HG03039 (cell line): ENCODE measurements around the gene WIPF3.

Experiments
- ATAC-seq: cut with Tn5 transposase; IDR thresholded peaks from one replicate; pipeline ENCODE4 v1.9.1; 2021; ENCODE audit warnings: mild to moderate bottlenecking, moderate library complexity; ENCODE audit not compliant: unreplicated experiment

WIPF3 gene, protein sequence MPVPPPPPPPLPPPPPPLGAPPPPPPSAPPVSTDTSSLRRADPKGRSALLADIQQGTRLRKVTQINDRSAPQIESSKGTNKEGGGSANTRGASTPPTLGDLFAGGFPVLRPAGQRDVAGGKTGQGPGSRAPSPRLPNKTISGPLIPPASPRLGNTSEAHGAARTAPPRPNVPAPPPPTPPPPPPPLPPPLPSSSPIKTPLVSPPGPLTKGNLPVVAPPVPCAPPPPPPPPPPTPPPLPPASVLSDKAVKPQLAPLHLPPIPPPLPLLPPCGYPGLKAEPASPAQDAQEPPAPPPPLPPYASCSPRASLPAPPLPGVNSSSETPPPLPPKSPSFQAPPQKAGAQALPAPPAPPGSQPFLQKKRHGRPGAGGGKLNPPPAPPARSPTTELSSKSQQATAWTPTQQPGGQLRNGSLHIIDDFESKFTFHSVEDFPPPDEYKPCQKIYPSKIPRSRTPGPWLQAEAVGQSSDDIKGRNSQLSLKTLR

DNA sequence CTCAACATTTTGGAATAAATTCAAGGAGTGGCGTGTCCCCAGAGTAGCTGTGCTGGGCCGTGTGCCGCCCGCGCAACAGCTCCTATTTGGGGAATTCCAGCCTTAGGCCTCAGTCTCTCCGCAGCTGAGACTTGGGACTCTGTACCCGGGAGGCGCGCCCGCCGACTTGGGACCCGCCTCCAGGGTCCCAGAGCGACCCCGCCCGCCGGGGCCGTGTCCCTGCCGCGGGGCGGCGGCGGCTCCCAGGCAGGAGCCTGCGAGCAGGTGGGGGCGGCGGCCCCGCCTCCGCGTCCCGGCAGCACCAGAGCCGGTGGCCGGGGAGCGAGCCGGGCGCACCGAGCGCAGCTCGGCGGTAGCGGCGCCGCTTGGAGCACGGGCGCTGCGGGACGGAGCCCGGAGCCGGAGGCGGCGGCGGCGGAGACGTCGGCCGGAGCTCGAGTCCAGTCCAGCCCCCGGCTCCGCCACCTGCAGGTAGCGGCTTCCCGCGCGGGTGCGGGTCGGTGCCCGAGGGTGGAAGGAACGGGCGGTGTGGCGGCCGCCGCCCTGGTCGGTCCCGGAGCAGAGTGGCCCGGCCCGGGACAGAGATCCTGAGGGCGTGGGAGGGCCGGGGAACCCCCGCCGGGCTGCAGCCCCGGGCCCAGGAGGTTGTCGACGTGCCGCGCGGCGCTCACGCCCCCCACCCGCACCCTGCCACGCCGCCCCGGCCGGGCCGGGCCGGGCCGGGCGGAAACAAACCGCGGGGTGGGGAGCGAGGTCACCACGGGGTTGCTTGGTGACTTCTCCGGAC, at the start of gene WIPF3:
Gene WIPF3, plus strand, starts transcription at position 301 of the 787 bp plus-strand sequence. CDS start 28,217 bp downstream, outside the sequence.
- no peak for ATAC-seq

DNA sequence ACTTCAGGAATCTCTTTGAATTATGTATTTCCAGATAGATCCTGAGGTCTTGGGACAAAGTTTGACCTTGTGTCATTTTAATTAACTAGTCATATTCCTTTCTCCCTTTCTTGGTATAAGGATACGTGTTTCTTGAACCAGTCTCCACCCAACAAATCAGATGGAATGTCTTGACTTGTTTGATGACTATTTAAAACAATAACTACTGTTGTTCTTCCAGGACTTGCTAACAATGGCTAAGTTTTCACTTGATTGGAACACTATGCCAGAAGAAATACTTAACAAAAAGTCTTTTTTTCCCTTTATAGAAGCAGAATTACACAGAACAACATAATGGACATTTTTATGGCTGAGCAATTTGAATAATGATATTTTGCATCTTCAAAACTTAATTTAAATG, 43.0 kb upstream of the WIPF3 start:
- ATAC-seq, result no peak

DNA sequence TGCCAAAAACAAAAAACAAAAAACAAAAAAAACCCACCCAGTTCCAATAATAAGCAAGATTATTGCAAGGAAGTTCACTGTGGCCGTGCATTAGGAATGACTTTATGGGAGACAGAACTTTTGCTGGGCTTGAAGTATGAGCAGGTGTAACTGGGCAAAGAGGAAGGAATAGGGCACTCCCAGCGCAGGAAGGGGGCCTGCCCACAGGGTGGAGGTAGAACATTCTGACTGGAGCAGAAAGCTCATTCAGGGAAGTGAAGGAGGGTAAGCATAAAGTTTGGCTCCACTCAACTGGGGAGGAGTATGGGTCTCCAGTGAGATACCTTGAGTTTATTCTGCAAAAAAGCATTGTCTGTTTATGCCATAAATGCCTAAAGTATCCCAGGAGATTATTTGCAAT, 42.1 kb upstream of the WIPF3 start:
- ATAC-seq, result no peak

DNA sequence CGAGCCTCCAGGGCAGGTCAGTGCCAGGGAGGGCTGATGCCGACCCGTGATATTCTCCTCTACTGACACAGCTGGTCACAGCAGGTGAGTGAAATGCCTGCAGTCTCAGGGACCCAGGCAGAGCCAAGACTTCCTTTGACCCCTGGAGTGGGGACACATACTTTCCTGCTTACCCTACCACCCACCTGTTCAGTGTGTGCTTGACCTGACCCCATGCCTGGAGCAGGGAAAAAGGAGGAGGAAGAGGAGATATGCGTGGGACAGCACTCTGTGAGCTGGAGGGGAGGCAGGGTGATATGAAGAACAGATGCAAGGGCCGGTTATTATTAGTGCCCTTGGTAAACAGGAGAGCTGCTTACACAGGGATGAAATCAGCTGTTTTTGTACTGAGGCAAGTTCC, 40.8 kb upstream of the WIPF3 start:
- ATAC-seq, result no peak

DNA sequence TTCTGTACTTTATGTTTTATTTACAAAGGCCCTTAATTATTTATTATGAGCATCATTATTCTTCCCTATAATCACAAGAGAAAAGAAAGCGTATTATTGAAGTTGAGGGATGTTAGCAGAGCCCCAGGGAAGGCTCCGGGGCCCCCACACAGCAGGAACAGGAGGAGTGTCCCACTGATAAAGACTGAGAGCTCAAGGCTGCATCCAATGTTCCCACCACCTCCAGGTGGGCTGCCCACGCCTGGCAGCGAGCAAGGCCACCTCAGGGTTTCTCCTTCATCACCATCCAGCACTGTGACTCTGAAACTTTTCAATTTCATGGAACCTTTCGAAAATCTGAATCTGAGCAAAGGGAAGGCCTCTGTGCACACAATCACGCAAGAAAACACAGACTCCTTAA, 35.9 kb upstream of the WIPF3 start:
- ATAC-seq, result no peak

DNA sequence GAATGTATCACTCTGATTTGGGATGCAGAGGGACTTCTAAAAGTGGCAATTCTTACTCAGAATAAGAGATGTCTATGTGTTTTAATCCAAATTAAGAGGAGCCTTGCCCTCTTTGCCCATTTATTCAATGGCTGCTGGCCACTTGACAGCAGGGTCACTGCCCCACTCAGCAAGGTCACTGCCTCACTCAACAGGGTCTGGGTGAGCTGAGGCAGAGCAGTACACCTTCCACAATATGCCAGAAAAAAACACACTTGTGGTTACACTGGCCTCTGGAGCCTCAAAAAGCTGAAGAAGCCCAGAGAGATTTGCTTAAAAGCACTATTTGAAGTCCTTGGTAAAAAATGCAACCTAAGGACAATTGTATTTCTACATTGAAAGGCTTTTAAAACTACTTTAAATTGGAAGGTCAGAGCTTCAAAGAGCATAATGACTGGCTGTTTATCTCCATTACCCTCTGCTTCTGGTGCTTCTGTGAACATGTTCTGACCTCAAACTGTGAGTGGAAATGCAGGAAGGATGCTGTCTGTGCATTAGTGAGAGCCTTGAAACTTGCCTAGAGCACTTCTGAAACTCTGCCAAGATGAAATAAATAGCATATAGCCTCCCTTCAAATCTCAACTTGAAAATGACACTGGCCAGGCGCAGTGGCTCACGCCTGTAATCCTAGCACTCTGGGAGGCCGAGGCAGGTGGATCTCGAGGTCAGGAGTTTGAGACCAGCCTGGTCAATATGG, 35.1 kb upstream of the WIPF3 start:
- no peak for ATAC-seq

DNA sequence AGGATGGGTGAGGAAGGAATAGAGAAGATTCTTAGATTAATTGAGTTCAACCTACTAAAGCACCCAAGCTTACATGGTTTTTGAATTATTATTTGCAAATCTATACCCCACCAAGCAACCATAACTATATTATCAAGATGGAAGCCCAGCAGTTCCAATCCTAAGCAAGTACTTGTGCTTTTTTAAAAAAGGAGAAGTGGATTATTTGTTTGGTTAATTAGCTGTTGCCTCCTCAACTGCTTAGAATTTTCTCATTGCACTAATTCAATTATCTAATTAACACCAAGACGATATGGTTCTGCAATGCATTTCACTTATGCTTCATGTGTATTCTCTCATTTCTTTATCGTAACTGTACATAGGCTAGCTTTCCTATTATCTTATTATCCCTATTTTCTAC, 27.3 kb upstream of the WIPF3 start:
- no peak for ATAC-seq

DNA sequence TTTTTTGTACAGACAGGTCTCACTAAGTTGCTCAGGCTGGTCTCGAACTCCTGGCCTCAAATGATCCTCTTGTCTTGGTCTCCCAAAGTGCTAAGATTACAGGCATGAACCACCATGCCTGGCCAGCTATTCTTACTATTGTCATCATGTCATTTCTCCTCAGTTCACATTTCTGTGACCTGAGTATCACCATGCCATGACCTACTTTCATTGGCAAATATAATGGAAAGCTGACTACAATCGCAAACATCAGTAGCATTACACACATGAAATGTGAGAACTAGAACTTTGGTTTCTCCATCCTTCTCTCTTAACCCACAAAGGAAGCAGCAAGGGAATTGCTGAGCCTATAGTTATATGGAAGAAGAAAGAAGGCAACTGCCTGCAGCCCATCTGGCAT, 26.0 kb upstream of the WIPF3 start:
- ATAC-seq, result no peak

DNA sequence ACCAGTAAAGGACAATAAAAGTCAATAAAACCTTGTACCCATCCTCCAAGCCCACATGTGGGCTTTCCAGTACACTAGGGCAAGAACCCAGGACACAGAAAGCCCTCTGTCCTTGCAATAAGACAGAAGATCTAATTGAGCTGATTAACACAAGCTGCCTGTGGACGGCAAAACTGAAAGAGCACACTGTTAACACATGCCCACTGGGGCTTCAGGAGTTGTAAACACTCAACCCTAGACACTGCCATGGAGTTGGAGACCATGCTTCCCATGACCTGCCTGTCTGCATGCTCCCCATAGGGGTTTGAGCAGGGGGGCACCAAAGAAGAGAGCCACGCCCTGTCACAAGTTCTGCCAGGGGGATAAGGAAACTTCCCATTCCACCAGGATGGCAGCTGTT, 22.6 kb upstream of the WIPF3 start:
- ATAC-seq, result no peak

DNA sequence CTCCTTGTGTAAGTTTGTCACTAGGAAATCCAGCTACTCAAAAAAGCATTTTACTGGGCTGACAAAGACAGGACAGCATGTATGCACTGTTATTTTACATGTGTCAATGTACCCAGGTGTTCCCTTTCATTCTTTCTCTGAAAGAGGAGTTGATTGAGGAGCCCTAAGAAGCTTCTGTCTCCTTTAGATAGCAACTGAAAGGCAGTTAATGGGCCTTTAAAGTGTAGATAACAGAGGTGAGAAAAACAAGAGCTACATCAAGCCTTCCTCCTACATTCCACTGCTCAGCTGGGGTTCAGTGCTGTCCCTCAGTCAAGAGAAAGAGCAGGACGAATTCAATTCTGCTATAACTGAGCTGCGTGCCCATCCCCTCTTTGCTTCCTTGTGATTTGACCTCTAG, 12.8 kb upstream of the WIPF3 start:
- no peak for ATAC-seq

DNA sequence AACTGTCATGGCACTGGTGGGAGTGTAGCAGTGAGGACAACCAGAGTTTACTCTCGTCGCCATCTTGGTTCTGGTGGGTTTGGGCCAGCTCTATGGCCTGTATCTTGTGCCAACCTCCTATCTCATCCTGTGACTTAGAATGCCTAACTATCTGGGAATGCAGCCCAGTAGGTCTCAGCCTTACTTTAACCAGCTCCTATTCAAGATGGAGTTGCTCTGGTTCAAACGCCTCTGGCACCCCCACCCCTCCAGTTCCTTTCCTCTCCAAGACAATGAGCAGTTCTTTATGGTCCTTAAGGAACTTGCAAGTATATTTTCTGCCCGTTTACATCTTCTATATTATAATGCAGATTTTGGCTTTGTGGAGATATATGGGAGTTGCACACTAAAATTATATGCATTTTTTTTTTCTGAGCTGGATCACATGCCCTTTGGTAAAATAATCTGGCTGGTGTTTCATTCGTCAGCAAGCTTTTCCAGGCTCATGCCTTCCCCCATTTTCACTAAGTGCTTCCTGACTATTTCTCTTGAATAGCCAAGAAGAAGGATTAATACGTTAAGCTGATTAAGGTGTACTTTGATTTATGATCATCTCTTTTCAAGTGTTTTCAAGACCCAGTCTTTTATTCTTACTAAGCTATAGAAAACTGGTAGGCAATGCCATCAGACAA, 11.2 kb upstream of the WIPF3 start:
- ATAC-seq, result no peak

DNA sequence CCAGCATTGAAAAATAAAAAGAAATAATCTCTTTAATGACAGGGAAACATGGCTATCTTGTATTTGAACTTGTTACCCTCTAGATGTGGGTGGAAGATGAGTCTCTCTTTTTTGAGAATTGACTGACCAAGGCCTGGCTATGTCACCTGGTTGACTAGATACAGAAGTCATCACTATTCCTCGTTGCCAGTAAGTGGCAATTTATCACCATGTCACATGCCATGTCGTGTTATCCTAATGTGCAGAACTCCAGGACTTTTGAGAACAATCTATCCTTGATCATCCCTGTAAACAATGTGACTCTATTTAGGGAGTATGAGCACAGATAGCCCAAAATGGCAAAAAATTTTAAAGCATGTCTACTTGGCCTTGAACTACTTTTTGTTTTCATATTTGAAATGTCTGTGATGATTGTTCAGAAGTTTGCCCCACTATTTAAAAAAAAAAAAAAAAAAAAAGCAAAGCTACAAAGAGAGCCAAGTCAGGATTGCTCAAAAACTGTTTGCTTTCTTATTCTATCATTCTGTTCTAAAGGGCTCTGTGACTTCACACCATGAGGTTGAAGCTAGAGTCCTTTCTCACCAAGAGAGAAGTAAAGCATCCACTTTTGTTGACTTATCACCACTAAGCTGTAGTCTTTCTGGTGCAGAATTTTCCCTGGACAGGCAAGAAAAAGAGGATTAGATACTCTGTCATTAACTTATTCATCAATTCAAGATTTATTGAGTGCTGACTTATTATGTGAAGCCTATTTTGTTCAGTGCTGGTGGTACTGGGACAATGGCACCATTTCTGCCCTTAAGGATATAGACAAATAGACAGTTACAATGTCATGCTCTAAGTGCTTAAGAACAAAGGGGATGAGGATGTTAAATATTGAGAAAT, 10.4 kb upstream of the WIPF3 start:
- ATAC-seq, result no peak

DNA sequence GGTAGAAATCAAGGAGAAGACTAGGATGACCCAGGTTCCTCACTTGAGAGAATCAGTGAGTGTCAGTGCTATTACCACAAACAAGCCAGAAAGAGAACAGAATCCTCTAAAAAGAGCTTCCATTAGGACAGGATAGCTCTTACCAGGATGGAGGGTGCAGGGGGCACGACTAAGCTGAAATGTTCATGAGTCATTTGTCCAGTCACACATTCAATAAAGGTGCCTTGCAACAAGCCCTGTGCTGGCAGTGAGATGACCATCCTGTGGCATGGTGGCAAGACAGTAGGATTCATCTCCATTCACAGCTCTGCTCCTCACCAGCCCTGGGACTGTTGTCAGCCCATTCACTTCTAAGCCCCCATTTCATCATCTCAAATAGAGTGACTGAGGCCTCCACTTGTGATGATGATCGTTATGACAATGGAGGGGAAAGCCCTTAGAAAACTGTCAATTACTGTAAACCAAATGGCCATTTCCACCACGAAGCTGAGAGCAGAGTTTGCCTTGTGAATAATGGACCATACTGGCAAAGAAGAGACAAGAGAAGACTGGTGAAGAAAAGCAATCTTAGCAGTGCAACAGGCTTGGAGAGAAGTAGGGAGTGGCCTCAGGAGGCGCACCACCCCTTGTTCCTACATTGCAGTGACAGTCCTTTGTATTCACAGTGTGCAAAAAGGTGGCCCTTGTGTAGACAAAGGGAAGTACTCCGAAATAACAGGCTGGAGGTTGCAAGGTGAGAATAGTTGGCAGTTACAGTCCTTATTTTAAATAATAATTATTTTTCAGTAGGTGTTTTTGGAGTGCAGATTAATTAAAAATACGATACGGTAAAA, 9.0 kb upstream of the WIPF3 start:
- ATAC-seq, result no peak

DNA sequence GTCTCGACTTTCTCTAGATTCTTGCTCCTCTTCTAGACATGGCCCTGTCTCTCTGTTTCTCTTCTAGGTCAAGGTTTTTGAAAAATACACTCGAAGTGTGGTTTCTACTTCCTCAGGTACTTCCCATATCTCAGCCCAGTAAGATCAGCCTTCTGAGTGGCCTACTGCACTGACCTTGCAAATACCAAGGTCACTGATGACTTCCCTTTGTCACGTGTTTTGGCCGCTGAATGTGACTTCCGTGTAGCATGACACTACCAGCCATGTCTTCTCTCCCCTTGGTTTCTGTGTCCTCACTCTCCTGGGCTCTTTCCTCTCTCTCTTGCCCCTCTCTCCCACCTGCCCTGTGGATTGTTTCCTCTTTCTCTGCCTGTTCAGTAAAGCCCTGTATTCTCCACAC, 7.9 kb upstream of the WIPF3 start:
- ATAC-seq, result no peak

DNA sequence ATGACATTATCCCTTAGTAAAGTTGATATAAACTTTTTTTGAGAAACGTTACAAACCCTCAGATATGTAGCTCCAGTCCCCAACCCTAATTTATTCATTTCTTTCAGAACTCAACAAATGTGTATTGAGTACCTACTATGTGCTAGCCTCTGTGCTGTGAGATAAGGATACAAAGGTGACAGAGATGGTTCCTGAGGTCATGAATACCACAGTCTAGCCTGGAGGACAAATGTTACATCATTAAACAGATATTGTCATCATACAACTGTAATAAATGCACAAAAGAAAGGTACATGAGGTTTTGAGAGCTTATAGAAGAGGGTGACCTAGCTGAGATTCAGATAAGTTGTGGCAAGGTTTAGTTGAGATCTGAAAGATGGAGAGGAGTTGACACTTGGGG, 4.4 kb upstream of the WIPF3 start:
- ATAC-seq, result no peak

DNA sequence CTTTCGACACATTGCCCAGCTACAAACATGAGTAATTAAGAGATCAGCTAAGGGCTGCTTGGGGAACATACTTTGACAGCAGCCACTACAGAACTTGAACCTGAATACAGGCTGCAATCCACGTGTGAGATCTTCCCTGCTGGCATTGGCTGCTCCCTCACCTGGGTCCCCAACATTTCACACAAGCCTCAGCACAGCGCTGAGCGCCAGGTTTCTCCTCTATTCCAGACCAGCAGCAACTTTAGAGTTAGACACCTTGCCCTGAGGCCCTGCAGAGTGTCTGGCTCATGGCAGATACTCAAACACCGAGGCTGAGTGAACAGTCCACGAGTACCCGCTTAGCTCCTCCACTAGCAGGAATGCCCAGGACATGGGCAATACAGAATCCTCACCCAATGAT, 1.3 kb upstream of the WIPF3 start:
- ATAC-seq, result no peak

DNA sequence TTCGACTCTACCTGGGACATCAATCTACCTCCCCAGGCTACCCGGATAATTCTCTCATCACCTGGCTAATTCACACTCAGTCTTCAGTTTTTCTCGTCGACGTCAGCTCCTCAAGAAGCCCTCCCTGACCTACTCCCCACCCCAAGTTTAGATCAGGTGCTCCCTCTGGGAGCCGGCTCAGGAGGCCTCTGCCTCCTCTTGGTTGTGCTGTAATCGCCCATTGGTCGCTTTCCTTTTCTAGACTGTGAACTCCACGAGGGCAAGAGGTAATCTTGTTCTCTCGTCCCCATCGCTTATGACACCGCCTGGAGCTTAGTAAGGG, 461 bp upstream of the WIPF3 start:
- ATAC-seq, result no peak

DNA sequence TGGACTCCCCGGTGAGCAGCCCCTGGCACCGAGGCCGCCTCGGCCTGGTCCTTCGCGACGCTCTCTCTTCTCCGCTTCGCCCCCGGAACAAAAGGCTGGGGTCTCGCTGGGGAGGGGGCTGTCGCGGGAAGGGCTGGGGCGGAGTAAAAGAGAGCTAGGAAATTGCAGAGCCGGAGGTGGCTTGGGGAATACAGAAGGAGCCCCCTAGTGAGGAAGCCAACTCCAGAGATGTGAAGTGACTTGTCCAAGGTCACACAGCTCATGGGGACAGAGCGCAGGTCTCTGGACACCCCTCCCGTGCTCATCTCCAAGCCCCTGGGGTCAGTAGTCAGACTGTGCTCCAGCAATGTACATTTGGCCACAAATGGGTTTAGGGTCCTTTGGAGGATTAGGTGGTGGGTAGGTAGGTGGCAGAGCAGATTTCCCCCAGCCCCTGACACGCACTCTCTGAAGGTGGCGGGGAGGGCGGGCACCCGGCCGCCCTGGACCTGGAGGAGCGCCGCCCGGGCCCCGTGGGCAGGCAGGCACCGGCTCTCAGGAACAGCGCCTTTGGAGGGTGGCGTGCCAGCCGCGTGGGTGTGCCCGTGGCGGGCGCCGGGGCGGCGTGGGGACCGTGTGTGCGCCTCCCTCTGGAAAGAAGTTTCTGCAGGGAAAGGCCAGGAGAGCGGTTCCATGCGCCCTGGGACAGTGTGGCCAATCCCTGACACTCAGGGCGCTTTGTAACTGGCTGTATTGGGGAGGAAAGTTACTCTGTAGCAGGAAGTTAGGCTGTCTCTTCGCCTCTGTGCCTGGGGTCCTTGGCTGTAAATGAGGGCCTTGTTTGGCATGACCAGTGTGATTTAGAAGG, 910 bp downstream of the WIPF3 start:
- ATAC-seq, result no peak
